HepG2 (cell line): ENCODE results near the gene BPIFB4. TPM values are rescaled to one million over a fixed set of nuclear protein-coding genes. Genes with fewer than 3 reads are reported as not detected.

Experiments used
- ATAC-seq: fragments of 200-7000 bp; cut with Tn5 transposase; 3 replicates; pipeline ENCODE4 v1.9.1; 2020; ENCODE audit warnings: mild to moderate bottlenecking, moderate library complexity
- BruUV-seq: library from RNA; stranded (reverse); fragments of 400-500 nt; replicated peaks from 2 replicates; lab custom pipeline; 2021; lab: Mats Ljungman, UMichigan
- CTCF ChIA-PET: fragments of 300-600 bp; formaldehyde crosslinking; extraction: SDS; loops from one replicate; lab custom pipeline; 2021; ENCODE audit warnings: low total read pairs, inconsistent platforms, low intra/inter-chr PET ratio; lab: Yijun Ruan, JAX
- POLR2A ChIA-PET: fragments of 350-600 bp; sonication (Branson Sonifier 250); formaldehyde crosslinking; loops from one replicate; lab custom pipeline; 2020; ENCODE audit warnings: antibody characterized with exemption, inconsistent platforms; lab: Yijun Ruan, JAX
- DNase-seq: peaks from one replicate; pipeline ENCODE4 v3.0.0-alpha.2; 2015; ENCODE audit warnings: low spot score
- FAIRE-seq: peaks from 3 replicates; lab custom pipeline; 2011; peaks lifted over from hg19 to GRCh38; lab: Jason Lieb, UNC
- H2AFZ ChIP-seq: one replicate; pipeline ENCODE4 v1.6.1; 2011; ENCODE audit warnings: low read length, inconsistent platforms
- H3K27ac ChIP-seq: fragments of 300-600 bp; 3 replicates; pipeline ENCODE4 v1.8.0; 2011; ENCODE audit warnings: mixed run types, mild to moderate bottlenecking, mixed read lengths, low read length, inconsistent platforms; ENCODE audit not compliant: insufficient read depth; ENCODE audit errors: extremely low read length
- H3K27me3 ChIP-seq, 2 experiments: fragments of 200-600 bp in 1 of 2; 2 replicates in 1 of 2; 3 replicates in 1 of 2; pipeline versions ENCODE4 v1.6.0 to v1.8.0; 2011; ENCODE audit warnings: low read length in 2 of 2, mild to moderate bottlenecking in 2 of 2, moderate library complexity in 2 of 2, inconsistent platforms in 1 of 2; ENCODE audit not compliant: insufficient read depth in 2 of 2, control insufficient read depth in 1 of 2
- H3K36me3 ChIP-seq, 2 experiments: fragments of 200-600 bp in 1 of 2; replicated peaks in 1 of 2; 2 replicates in 1 of 2; 3 replicates in 1 of 2; pipeline versions ENCODE4 v1.5.1 to v1.8.0; 2011; ENCODE audit warnings: low read length in 2 of 2, inconsistent platforms in 1 of 2; ENCODE audit not compliant: insufficient read depth in 2 of 2, control insufficient read depth in 1 of 2
- H3K4me1 ChIP-seq: 2 replicates; pipeline ENCODE4 v1.5.1; 2012; ENCODE audit warnings: low read length, inconsistent platforms; ENCODE audit not compliant: insufficient read depth
- H3K4me2 ChIP-seq: 2 replicates; pipeline ENCODE4 v1.6.0; 2011; ENCODE audit warnings: low read depth, low read length, inconsistent platforms
- H3K4me3 ChIP-seq, 3 experiments: fragments of 200-600 bp in 1 of 3; sonication (generic), shearing (Covaris generic) in 1 of 3; replicated peaks in 1 of 3; 2 replicates each; pipeline ENCODE4 v1.5.1; 2011 to 2016; ENCODE audit warnings: low read length in 3 of 3, inconsistent platforms in 2 of 3, low read depth in 2 of 3, mild to moderate bottlenecking in 2 of 3, control low read depth in 1 of 3, mixed read lengths in 1 of 3; ENCODE audit not compliant: insufficient read depth in 1 of 3
- H3K79me2 ChIP-seq: one replicate; pipeline ENCODE4 v1.6.1; 2011; ENCODE audit warnings: low read length, inconsistent platforms; ENCODE audit not compliant: insufficient read depth
- H3K9ac ChIP-seq: 2 replicates; pipeline ENCODE4 v1.6.0; 2011; ENCODE audit warnings: mild to moderate bottlenecking, low read depth, low read length, inconsistent platforms; ENCODE audit not compliant: insufficient read depth
- H3K9me3 ChIP-seq: 2 replicates; pipeline ENCODE4 v1.5.1; 2012; ENCODE audit warnings: mild to moderate bottlenecking, low read length
- H4K20me1 ChIP-seq: 2 replicates; pipeline ENCODE4 v1.6.0; 2011; ENCODE audit warnings: inconsistent platforms, mild to moderate bottlenecking, low read length, moderate library complexity; ENCODE audit not compliant: insufficient read depth
- HNRNPUL1 ChIP-seq: fragments of 200-400 bp; formaldehyde crosslinking; IDR thresholded peaks from 2 replicates; pipeline ENCODE4 v1.6.1; 2017; ENCODE audit warnings: low read depth, mild to moderate bottlenecking, low read length, moderate library complexity
- JARID2 ChIP-seq: sonication (generic); formaldehyde crosslinking; IDR thresholded peaks from 2 replicates; pipeline ENCODE4 v1.8.1; 2023; ENCODE audit warnings: missing genetic modification reagents, inconsistent platforms; ENCODE audit not compliant: insufficient replicate concordance
- KMT2A ChIP-seq: sonication (generic); formaldehyde crosslinking; IDR thresholded peaks from 2 replicates; pipeline ENCODE4 v1.4.0; 2020; ENCODE audit warnings: missing genetic modification reagents
- MAFF ChIP-seq: IDR thresholded peaks from 2 replicates; pipeline ENCODE4 v1.6.1; 2011; ENCODE audit warnings: low read depth, low read length, improper control_type of control experiment
- MAFK ChIP-seq, 2 experiments: IDR thresholded peaks in 1 of 2; conservative IDR thresholded peaks in 1 of 2; 2 replicates each; pipeline ENCODE4 v1.6.1; 2011; ENCODE audit warnings: improper control_type of control experiment in 2 of 2, low read length in 2 of 2
- NFE2L2 ChIP-seq: fragments of 150-350 bp; IDR thresholded peaks from 2 replicates; pipeline ENCODE4 v1.6.1; 2014; ENCODE audit warnings: low read length
- SATB2 ChIP-seq: sonication (generic); formaldehyde crosslinking; IDR thresholded peaks from 2 replicates; pipeline ENCODE4 v1.5.0; 2020; ENCODE audit warnings: missing genetic modification reagents
- XBP1 ChIP-seq: sonication (generic); formaldehyde crosslinking; IDR thresholded peaks from 2 replicates; pipeline ENCODE4 v1.5.0; 2020; ENCODE audit warnings: missing genetic modification reagents
- ZNF34 ChIP-seq: sonication (generic); formaldehyde crosslinking; IDR thresholded peaks from 2 replicates; pipeline ENCODE4 v1.4.0; 2020; ENCODE audit warnings: mild to moderate bottlenecking, missing genetic modification reagents, borderline replicate concordance
- ZNF703 ChIP-seq: sonication (generic); formaldehyde crosslinking; IDR thresholded peaks from 2 replicates; pipeline ENCODE4 v1.5.1; 2020; ENCODE audit warnings: missing genetic modification reagents, mild to moderate bottlenecking, moderate library complexity, borderline replicate concordance
- WGBS: methylation state at CpG from one replicate; pipeline ENCODE4 v1.1.6; 2017; ENCODE audit warnings: low lambda C conversion rate; 5-methylcytosine and 5-hydroxymethylcytosine counted together
- in situ Hi-C: cut with HindIII; loops from 2 replicates; pipeline ENCODE4 v1.10.0; 2017; ENCODE audit warnings: low pct_unique_long_range_greater_than_20kb; ENCODE audit not compliant: extremely low pct_ligation_motif_present
- intact Hi-C: fragments of 100-400 bp; cut with micrococcal nuclease; formaldehyde crosslinking; loops from one replicate; pipeline ENCODE4 v1.10.0; 2022; ENCODE audit not compliant: unreplicated experiment
- polyA plus RNA-seq, 8 experiments: library from polyadenylated mRNA; depleted of rRNA in 3 of 8; stranded (reverse) in 7 of 8; unstranded in 1 of 8; fragments of >200 nt; fragmentation: Illumina TruSeq in 4 of 8; extraction: Trizol in 4 of 8; gene quantifications; 2 replicates each; pipeline versions ENCODE4 v1.2.1 to v1.2.3, GENCODE V29; 2011 to 2016; ENCODE audit warnings: low read depth in 4 of 8, missing spikeins in 1 of 8, mixed read lengths in 1 of 8; ENCODE audit not compliant: insufficient read depth in 1 of 8
- total RNA-seq, 5 experiments: library from RNA; depleted of rRNA; stranded (reverse); fragments of >200 nt; fragmentation: Illumina TruSeq; extraction: Trizol; gene quantifications; 2 replicates each; pipeline ENCODE4 v1.2.3, GENCODE V29; 2016; ENCODE audit warnings: low read depth in 1 of 5
- TF ChIP-seq, protein P1 (sequence below): sonication (generic); formaldehyde crosslinking; IDR thresholded peaks from 2 replicates; pipeline ENCODE4 v1.5.1; 2020; ENCODE audit warnings: mild to moderate bottlenecking, missing genetic modification reagents, moderate library complexity
- TF ChIP-seq, protein P2 (sequence below): IDR thresholded peaks from 2 replicates; pipeline ENCODE4 v1.6.1; 2016; ENCODE audit warnings: low read depth, missing genetic modification reagents, missing compliant biosample characterization
- TF ChIP-seq, protein P3 (sequence below): sonication (generic); formaldehyde crosslinking; IDR thresholded peaks from 2 replicates; pipeline ENCODE4 v1.8.0; 2023; ENCODE audit warnings: mild to moderate bottlenecking, missing genetic modification reagents
- TF ChIP-seq, protein P4 (sequence below): sonication (generic); formaldehyde crosslinking; IDR thresholded peaks from 2 replicates; pipeline ENCODE4 v1.4.0; 2020; ENCODE audit warnings: missing genetic modification reagents
- TF ChIP-seq, protein P5 (sequence below): IDR thresholded peaks from 2 replicates; pipeline ENCODE4 v1.6.1; 2016

BPIFB4 gene
- total and polyA plus RNA-seq, 2 of the 13 experiments (the other 11 are each of a cell fraction or from before 2014, with no cell fraction given), result 0.09 TPM; not detected in 1

DNA sequence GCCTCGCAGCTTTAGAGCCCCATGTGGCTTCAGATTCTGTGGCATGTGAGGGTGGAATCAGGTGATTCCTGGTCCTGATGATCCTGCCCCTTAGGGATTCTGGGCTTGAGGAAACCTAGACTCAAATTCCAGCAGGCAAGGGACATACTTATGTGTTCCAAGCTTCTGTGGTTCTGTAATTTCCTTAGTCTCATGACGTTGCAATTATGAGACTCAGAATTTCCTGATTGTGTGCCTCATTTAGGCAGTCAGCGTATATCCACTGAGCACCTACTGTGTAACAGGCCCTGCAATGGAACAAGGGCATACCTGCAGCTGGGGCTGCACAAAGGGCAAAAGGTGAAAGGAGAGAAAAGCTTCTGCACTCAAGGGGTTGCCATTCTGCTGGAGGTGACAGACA, 11.6 kb upstream of the BPIFB4 start:
- H2AFZ ChIP-seq, result no peak overlapping the region
- ATAC-seq (no peak), DNase-seq (no peak), FAIRE-seq (peak; percentile 4)
- H3K4me1 ChIP-seq, result no peaks in the 10 kb centered on the region
- in situ Hi-C loops, result no loop called here
- no TSS peak for BruUV-seq
- H3K27ac ChIP-seq, result no peak overlapping the region
- H3K4me3 ChIP-seq, result no peak overlapping the region
- ChIA-PET POLR2A (no interaction called here), CTCF (no interaction called here)
- no peaks in the 10 kb centered on the region for H3K9me3 ChIP-seq
- no peaks in the 10 kb centered on the region for H4K20me1 ChIP-seq
- no peak overlapping the region for H3K9ac ChIP-seq
- no peak overlapping the region for H3K4me2 ChIP-seq
- no peaks in the 10 kb centered on the region for H3K79me2 ChIP-seq
- peaks cover 10 to 71% of the 10 kb centered on the region in 2 experiments for H3K27me3 ChIP-seq
- intact Hi-C loops, result no loop called here
- no peaks in the 10 kb centered on the region for H3K36me3 ChIP-seq
- WGBS, result 28% methylated on average over 3 of the region's 3 CpGs
- TF ChIP-seq ZNF34 (CRISPR knock-in tag), result no peak
- no peak for TF ChIP-seq ZNF703 (CRISPR knock-in tag)
- TF ChIP-seq, protein P1, sequence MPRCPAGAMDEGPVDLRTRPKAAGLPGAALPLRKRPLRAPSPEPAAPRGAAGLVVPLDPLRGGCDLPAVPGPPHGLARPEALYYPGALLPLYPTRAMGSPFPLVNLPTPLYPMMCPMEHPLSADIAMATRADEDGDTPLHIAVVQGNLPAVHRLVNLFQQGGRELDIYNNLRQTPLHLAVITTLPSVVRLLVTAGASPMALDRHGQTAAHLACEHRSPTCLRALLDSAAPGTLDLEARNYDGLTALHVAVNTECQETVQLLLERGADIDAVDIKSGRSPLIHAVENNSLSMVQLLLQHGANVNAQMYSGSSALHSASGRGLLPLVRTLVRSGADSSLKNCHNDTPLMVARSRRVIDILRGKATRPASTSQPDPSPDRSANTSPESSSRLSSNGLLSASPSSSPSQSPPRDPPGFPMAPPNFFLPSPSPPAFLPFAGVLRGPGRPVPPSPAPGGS, result no peak
- no peak for TF ChIP-seq HNRNPUL1
- no peak for TF ChIP-seq XBP1
- TF ChIP-seq, protein P2, sequence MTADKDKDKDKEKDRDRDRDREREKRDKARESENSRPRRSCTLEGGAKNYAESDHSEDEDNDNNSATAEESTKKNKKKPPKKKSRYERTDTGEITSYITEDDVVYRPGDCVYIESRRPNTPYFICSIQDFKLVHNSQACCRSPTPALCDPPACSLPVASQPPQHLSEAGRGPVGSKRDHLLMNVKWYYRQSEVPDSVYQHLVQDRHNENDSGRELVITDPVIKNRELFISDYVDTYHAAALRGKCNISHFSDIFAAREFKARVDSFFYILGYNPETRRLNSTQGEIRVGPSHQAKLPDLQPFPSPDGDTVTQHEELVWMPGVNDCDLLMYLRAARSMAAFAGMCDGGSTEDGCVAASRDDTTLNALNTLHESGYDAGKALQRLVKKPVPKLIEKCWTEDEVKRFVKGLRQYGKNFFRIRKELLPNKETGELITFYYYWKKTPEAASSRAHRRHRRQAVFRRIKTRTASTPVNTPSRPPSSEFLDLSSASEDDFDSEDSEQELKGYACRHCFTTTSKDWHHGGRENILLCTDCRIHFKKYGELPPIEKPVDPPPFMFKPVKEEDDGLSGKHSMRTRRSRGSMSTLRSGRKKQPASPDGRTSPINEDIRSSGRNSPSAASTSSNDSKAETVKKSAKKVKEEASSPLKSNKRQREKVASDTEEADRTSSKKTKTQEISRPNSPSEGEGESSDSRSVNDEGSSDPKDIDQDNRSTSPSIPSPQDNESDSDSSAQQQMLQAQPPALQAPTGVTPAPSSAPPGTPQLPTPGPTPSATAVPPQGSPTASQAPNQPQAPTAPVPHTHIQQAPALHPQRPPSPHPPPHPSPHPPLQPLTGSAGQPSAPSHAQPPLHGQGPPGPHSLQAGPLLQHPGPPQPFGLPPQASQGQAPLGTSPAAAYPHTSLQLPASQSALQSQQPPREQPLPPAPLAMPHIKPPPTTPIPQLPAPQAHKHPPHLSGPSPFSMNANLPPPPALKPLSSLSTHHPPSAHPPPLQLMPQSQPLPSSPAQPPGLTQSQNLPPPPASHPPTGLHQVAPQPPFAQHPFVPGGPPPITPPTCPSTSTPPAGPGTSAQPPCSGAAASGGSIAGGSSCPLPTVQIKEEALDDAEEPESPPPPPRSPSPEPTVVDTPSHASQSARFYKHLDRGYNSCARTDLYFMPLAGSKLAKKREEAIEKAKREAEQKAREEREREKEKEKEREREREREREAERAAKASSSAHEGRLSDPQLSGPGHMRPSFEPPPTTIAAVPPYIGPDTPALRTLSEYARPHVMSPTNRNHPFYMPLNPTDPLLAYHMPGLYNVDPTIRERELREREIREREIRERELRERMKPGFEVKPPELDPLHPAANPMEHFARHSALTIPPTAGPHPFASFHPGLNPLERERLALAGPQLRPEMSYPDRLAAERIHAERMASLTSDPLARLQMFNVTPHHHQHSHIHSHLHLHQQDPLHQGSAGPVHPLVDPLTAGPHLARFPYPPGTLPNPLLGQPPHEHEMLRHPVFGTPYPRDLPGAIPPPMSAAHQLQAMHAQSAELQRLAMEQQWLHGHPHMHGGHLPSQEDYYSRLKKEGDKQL (CRISPR knock-in tag), result no peak
- TF ChIP-seq KMT2A (CRISPR knock-in tag), result no peak
- TF ChIP-seq NFE2L2, result 0 out of 2 replicates have a peak, but pooled peaks have one; percentile 9
- TF ChIP-seq SATB2 (CRISPR knock-in tag), result no peak
- TF ChIP-seq, protein P3, sequence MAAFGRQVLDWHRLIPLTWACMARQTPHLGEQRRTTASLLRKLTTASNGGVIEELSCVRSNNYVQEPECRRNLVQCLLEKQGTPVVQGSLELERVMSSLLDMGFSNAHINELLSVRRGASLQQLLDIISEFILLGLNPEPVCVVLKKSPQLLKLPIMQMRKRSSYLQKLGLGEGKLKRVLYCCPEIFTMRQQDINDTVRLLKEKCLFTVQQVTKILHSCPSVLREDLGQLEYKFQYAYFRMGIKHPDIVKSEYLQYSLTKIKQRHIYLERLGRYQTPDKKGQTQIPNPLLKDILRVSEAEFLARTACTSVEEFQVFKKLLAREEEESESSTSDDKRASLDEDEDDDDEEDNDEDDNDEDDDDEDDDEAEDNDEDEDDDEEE, result 0 out of 2 replicates have a peak, but pooled peaks have one; percentile 22
- TF ChIP-seq, protein P4, sequence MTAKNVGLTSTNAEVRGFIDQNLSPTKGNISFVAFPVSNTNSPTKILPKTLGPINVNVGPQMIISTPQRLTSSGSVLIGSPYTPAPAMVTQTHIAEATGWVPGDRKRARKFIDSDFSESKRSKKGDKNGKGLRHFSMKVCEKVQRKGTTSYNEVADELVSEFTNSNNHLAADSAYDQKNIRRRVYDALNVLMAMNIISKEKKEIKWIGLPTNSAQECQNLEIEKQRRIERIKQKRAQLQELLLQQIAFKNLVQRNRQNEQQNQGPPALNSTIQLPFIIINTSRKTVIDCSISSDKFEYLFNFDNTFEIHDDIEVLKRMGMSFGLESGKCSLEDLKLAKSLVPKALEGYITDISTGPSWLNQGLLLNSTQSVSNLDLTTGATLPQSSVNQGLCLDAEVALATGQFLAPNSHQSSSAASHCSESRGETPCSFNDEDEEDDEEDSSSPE (CRISPR knock-in tag), result no peak
- TF ChIP-seq JARID2 (CRISPR knock-in tag), result no peak
- TF ChIP-seq MAFF, result peak; percentile 14; the same call in 1 of the 2 replicates
- TF ChIP-seq MAFK (conservative IDR thresholded peaks at IDR 0.05 in 1 of 2, IDR thresholded peaks at IDR 0.05 in 1 of 2; ENCODE audit: low read length in 2 of 2), result 0 out of 4 replicates have a peak, but pooled peaks of 1 of the 2 experiments have one; percentile 0
- TF ChIP-seq, protein P5, sequence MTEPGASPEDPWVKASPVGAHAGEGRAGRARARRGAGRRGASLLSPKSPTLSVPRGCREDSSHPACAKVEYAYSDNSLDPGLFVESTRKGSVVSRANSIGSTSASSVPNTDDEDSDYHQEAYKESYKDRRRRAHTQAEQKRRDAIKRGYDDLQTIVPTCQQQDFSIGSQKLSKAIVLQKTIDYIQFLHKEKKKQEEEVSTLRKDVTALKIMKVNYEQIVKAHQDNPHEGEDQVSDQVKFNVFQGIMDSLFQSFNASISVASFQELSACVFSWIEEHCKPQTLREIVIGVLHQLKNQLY (CRISPR knock-in tag), result no peak
